WTC11 (cell line): ENCODE data around the gene LRRC41.

Experiments used
- SMAD4 ChIP-seq: sonication (generic); formaldehyde crosslinking; IDR thresholded peaks from 2 replicates; pipeline ENCODE4 v1.8.0; 2022; ENCODE audit warnings: mild to moderate bottlenecking, missing genetic modification reagents
- TF ChIP-seq, protein P1 (sequence below): fragments of 250-450 bp; sonication (Bioruptor Pico); IDR thresholded peaks from 2 replicates; pipeline ENCODE4 v1.9.0; 2021; ENCODE audit warnings: moderate library complexity, mild to moderate bottlenecking, inconsistent platforms, borderline replicate concordance
- TF ChIP-seq, protein P2 (sequence below): sonication (generic); formaldehyde crosslinking; IDR thresholded peaks from 2 replicates; pipeline ENCODE4 v1.8.1; 2023; ENCODE audit warnings: mild to moderate bottlenecking, missing genetic modification reagents

DNA sequence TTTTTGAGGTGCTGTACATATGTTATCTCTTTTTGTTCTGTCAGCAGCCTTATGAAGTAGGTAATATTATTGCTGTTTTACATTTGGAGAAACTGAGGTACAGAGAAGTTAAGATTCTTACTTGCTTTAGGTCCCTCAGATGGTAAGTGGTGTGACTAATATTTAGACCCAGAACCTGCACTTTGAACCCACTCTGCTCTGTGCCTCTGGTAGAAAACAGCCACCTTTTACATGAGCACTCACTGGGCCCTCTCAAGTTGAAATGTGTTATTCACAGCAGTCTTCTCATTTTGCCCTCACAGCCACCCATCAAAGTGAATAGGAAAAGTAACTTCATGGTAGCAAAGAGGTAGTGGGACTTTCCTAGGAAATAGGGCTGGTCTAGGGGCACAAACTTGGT, 41.9 kb upstream of the LRRC41 start:
- TF ChIP-seq, protein P1, sequence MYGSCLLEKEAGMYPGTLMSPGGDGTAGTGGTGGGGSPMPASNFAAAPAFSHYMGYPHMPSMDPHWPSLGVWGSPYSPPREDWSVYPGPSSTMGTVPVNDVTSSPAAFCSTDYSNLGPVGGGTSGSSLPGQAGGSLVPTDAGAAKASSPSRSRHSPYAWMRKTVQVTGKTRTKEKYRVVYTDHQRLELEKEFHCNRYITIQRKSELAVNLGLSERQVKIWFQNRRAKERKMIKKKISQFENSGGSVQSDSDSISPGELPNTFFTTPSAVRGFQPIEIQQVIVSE (CRISPR knock-in tag): no peak
- TF ChIP-seq SMAD4: no peak
- TF ChIP-seq, protein P2, sequence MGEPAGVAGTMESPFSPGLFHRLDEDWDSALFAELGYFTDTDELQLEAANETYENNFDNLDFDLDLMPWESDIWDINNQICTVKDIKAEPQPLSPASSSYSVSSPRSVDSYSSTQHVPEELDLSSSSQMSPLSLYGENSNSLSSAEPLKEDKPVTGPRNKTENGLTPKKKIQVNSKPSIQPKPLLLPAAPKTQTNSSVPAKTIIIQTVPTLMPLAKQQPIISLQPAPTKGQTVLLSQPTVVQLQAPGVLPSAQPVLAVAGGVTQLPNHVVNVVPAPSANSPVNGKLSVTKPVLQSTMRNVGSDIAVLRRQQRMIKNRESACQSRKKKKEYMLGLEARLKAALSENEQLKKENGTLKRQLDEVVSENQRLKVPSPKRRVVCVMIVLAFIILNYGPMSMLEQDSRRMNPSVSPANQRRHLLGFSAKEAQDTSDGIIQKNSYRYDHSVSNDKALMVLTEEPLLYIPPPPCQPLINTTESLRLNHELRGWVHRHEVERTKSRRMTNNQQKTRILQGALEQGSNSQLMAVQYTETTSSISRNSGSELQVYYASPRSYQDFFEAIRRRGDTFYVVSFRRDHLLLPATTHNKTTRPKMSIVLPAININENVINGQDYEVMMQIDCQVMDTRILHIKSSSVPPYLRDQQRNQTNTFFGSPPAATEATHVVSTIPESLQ (CRISPR knock-in tag): no peak
